ENCODE data around the gene RAPGEF5.

The RAPGEF5 gene

GRCh38 chr7:22302951-22303423 is 54.0 kb downstream of the RAPGEF5 start:
- DNase-seq (ENCODE audit: low spot score) = no peak

GRCh38 chr7:22302193-22302592 is 54.8 kb downstream of the RAPGEF5 start:
- DNase-seq (ENCODE audit: low spot score) = no peak

- DNase-seq (ENCODE audit: low spot score) = no peak
Observed at GRCh38 chr7:22301790-22302189, 55.2 kb downstream of the RAPGEF5 start.

GRCh38 chr7:22300839-22301238 is 56.1 kb downstream of the RAPGEF5 start:
- no peak for DNase-seq (ENCODE audit: low spot score)

- DNase-seq (ENCODE audit: low spot score) = no peak
Observed at GRCh38 chr7:22296916-22297315, 60.0 kb downstream of the RAPGEF5 start.

- no peak for DNase-seq (ENCODE audit: low spot score)
Observed at GRCh38 chr7:22296265-22296566, 60.7 kb downstream of the RAPGEF5 start.

GRCh38 chr7:22295402-22296264 is 61.3 kb downstream of the RAPGEF5 start:
- DNase-seq (ENCODE audit: low spot score) = no peak

GRCh38 chr7:22292531-22292930 is 64.4 kb downstream of the RAPGEF5 start:
- DNase-seq (ENCODE audit: low spot score) = no peak

- no peak for DNase-seq (ENCODE audit: low spot score)
Observed at GRCh38 chr7:22291977-22292376, 65.0 kb downstream of the RAPGEF5 start.

GRCh38 chr7:22288202-22288601 is 68.8 kb downstream of the RAPGEF5 start:
- no peak for DNase-seq (ENCODE audit: low spot score)

- no peak for DNase-seq (ENCODE audit: low spot score)
Observed at GRCh38 chr7:22287412-22287811, 69.5 kb downstream of the RAPGEF5 start.

GRCh38 chr7:22286436-22286835 is 70.5 kb downstream of the RAPGEF5 start:
- no peak for DNase-seq (ENCODE audit: low spot score)

GRCh38 chr7:22281481-22281880 is 75.5 kb downstream of the RAPGEF5 start:
- DNase-seq (ENCODE audit: low spot score) = no peak

GRCh38 chr7:22280031-22280430 is 76.9 kb downstream of the RAPGEF5 start:
- no peak for DNase-seq (ENCODE audit: low spot score)

- DNase-seq (ENCODE audit: low spot score) = no peak
Observed at GRCh38 chr7:22278660-22279059, 78.3 kb downstream of the RAPGEF5 start.

- DNase-seq (ENCODE audit: low spot score) = no peak
Observed at GRCh38 chr7:22277375-22277774, 79.6 kb downstream of the RAPGEF5 start.

- no peak for DNase-seq (ENCODE audit: low spot score)
Observed at GRCh38 chr7:22275661-22276060, 81.3 kb downstream of the RAPGEF5 start.

GRCh38 chr7:22271311-22271710 is 85.6 kb downstream of the RAPGEF5 start:
- no peak for DNase-seq (ENCODE audit: low spot score)

- no peak for DNase-seq (ENCODE audit: low spot score)
Observed at GRCh38 chr7:22270371-22270770, 86.6 kb downstream of the RAPGEF5 start.

GRCh38 chr7:22269963-22270362 is 87.0 kb downstream of the RAPGEF5 start:
- no peak for DNase-seq (ENCODE audit: low spot score)

- DNase-seq (ENCODE audit: low spot score) = no peak
Observed at GRCh38 chr7:22268884-22269421, 88.0 kb downstream of the RAPGEF5 start.

- DNase-seq (ENCODE audit: low spot score) = no peak
Observed at GRCh38 chr7:22267930-22268615, 88.9 kb downstream of the RAPGEF5 start.

- DNase-seq (ENCODE audit: low spot score) = no peak
Observed at GRCh38 chr7:22262538-22262937, 94.4 kb downstream of the RAPGEF5 start.
